ENCODE data around the gene MBLAC1. TPM values are rescaled to one million over a fixed set of nuclear protein-coding genes. Genes with fewer than 3 reads are reported as not detected.

Gene MBLAC1
- 2.1 and 2.2 TPM in 2 replicates for total RNA-seq

GRCh38 chr7:100126931-100127865 is at the start of gene MBLAC1:
Gene MBLAC1, plus strand, starts transcription at chr7:100126967. Its CDS starts 429 bp downstream, at chr7:100127396.
- DNase-seq (ENCODE audit: low read depth in 2 of 2): peak; percentile 82 to 94

- no peak for DNase-seq (ENCODE audit: low read depth in 2 of 2)
Observed at GRCh38 chr7:100077205-100077604, 49.6 kb upstream of the MBLAC1 start.

GRCh38 chr7:100079024-100079560 is 47.7 kb upstream of the MBLAC1 start:
- no peak for DNase-seq (ENCODE audit: low read depth in 2 of 2)

- peak in 1 of 2 donors; percentile 34 for DNase-seq (ENCODE audit: low read depth in 2 of 2)
Observed at GRCh38 chr7:100080907-100081534, 45.7 kb upstream of the MBLAC1 start.

- peak; percentile 97 to 99 for DNase-seq (ENCODE audit: low read depth in 2 of 2)
Observed at GRCh38 chr7:100081535-100082102, 45.1 kb upstream of the MBLAC1 start, which contains the start of gene ZNF3. Gene ZNF3, minus strand, starts transcription at chr7:100081723. Its CDS starts 4,366 bp downstream, at chr7:100077357.

GRCh38 chr7:100082978-100083377 is 43.8 kb upstream of the MBLAC1 start:
- DNase-seq (ENCODE audit: low read depth in 2 of 2): no peak

GRCh38 chr7:100085515-100085914 is 41.3 kb upstream of the MBLAC1 start:
- no peak for DNase-seq (ENCODE audit: low read depth in 2 of 2)

- DNase-seq (ENCODE audit: low read depth in 2 of 2): peak; percentile 94 to 98
Observed at GRCh38 chr7:100087055-100087750, 39.6 kb upstream of the MBLAC1 start.

GRCh38 chr7:100088095-100088620 is 38.6 kb upstream of the MBLAC1 start:
- no peak for DNase-seq (ENCODE audit: low read depth in 2 of 2)

GRCh38 chr7:100088621-100089457 is 37.9 kb upstream of the MBLAC1 start, which contains the start of gene COPS6:
Gene COPS6, plus strand, starts transcription at chr7:100088969. Its CDS starts 22 bp downstream, at chr7:100088991.
- peak in 1 of 2 donors; percentile 66 for DNase-seq (ENCODE audit: low read depth in 2 of 2)

- DNase-seq (ENCODE audit: low read depth in 2 of 2): no peak
Observed at GRCh38 chr7:100089458-100090196, 37.1 kb upstream of the MBLAC1 start.

- DNase-seq (ENCODE audit: low read depth in 2 of 2): no peak
Observed at GRCh38 chr7:100090527-100091410, 36.0 kb upstream of the MBLAC1 start.

- DNase-seq (ENCODE audit: low read depth in 2 of 2): no peak
Observed at GRCh38 chr7:100091411-100092181, 35.2 kb upstream of the MBLAC1 start.

GRCh38 chr7:100093054-100093453 is 33.7 kb upstream of the MBLAC1 start:
- peak in 1 of 2 donors; percentile 56 for DNase-seq (ENCODE audit: low read depth in 2 of 2)

- no peak for DNase-seq (ENCODE audit: low read depth in 2 of 2)
Observed at GRCh38 chr7:100093498-100093897, 33.3 kb upstream of the MBLAC1 start.

GRCh38 chr7:100093925-100094486 is 32.8 kb upstream of the MBLAC1 start:
- no peak for DNase-seq (ENCODE audit: low read depth in 2 of 2)

- no peak for DNase-seq (ENCODE audit: low read depth in 2 of 2)
Observed at GRCh38 chr7:100095289-100095688, 31.5 kb upstream of the MBLAC1 start.

Data from dermis microvascular lymphatic vessel endothelial cell (primary cell).